ENCODE results near the gene MAPK4.
"Not testable (repeated sequence)": the region's sequence is repeated elsewhere in the genome, so short reads cannot be mapped to it uniquely, and the experiment has no call there.

The MAPK4 gene

DNA sequence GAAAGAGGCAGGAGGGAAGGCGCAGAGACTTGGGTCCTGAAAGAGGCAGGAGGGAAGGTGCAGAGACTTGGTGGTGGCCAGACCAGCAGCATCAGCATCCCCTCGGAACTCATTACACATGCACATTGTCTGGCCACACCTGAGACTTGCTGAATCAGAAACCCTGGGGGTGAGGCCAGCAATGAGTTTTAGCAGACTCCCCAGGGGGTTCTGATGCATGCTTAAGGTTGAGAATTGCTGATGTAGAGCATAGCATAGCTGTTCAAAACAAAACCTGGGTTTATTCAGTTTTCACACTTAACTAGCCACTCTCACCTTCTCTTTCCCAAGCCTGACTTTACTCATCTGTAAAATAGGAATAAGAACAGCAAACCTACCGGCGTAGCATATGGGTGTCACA lies 137.0 kb downstream of the MAPK4 start:
- Mint-ChIP-seq H3K9me3 (no peaks in the 10 kb centered on the region), H3K4me1 (no peaks in the 10 kb centered on the region), H3K36me3 (no peaks in the 10 kb centered on the region), H3K27ac (no peak overlapping the region), H3K4me3 (no peak overlapping the region)
- ATAC-seq (no peak), DNase-seq (ENCODE audit: low spot score in 2 of 2) (no peak)

DNA sequence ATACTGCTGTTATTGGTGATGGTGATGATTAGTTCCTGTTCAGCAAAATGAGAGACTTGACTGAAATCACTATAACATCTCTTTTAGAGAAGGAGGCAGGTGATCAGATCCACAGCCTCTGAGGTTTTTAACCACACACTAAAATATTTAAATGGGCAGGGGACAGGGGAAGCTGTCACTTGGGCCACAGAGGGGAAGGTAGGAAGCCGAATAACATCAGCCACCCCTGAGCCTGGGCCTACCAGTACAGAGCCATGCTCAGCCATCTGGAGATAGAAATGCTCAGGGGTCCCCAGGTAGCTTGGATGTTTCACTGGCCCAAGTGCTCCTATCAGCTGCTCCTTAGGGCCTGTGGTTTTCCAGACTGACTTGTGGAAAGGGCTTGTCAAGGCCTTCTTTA lies 137.6 kb downstream of the MAPK4 start:
- Mint-ChIP-seq H3K4me1 (no peaks in the 10 kb centered on the region), H3K9me3 (no peaks in the 10 kb centered on the region), H3K36me3 (no peaks in the 10 kb centered on the region), H3K4me3 (no peak overlapping the region), H3K27ac (no peak overlapping the region)
- ATAC-seq = no peak
- no peak for DNase-seq (ENCODE audit: low spot score in 2 of 2)

DNA sequence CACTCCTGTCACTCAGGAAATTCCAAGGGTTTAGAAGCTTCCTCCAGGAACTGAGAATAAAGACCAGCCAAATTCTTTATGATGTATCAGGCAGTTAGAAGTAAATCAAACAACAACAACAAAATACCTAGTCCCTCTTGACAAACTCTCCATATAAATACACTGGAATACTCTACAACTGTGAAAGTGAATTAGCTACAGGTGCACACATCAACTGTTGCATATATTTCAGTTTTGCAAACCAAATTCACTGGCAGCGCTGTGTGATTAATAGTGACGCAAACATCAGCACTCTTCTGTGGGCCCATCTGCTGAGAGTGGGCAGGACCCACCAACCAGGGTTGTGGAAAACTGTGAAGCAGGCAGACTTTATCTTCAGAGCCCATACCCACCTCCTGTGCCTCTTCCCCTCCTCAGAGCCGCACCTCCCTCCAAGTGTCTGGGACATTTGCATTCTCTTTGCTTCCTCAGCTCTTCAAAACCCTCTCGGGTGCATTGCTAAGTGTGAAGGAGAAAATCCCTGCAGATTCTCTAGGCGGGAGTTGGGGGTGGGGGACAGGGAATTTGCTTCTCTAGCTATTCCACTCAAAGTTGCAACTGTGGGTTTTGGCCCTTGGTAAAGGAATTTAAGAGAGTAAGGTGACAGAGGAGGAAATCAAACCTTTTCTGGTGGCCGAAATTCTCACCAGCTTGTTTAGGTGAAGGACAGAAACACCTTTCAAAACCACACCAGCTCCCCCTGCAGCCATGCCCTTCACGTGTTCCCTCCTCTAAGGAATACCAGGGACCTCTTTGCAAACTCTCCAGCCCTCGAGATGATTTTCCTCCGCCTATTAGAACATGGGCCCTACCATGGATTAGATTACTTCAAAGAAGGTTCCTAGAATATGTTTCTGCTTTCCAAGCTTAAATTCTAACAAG lies 140.6 kb downstream of the MAPK4 start:
- Mint-ChIP-seq H3K27ac (no peak overlapping the region), H3K9me3 (no peaks in the 10 kb centered on the region), H3K4me1 (no peaks in the 10 kb centered on the region), H3K36me3 (no peaks in the 10 kb centered on the region), H3K4me3 (no peak overlapping the region)
- ATAC-seq = no peak
- no peak for DNase-seq (ENCODE audit: low spot score in 2 of 2)

DNA sequence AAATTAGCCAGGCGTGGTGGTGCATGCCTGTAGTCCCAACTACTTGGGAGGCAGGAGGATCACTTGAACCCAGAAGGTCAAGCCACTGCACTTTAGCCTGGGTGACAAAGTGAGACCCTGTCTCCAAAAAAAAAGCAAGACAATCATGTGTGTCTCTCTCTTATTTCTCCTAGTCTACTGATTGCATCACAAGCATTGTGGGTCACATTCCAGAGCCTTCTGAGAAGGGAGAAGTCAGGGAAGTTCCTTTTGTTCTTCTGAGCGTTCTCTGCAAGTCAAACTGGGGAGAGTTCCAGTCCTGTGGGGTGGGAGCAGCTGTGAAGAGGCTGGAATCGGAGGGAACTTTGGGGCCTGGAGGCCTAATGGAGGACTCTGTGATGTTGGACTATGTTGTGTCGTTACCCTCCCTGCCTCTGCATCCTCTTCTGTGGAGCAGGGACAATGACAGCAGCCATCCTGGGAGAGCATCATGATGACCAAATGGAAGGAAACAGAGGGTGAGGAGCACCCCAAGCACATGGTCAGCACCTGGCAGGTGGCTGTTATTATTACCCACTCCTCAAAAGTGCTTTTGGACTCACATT lies 144.6 kb downstream of the MAPK4 start:
- no peak overlapping the region for H3K4me3 Mint-ChIP-seq
- DNase-seq (ENCODE audit: low spot score in 2 of 2) = no peak
- no peak for ATAC-seq
- no peak overlapping the region for H3K27ac Mint-ChIP-seq
- H3K36me3 Mint-ChIP-seq = no peaks in the 10 kb centered on the region
- no peaks in the 10 kb centered on the region for H3K9me3 Mint-ChIP-seq
- H3K4me1 Mint-ChIP-seq = no peaks in the 10 kb centered on the region

DNA sequence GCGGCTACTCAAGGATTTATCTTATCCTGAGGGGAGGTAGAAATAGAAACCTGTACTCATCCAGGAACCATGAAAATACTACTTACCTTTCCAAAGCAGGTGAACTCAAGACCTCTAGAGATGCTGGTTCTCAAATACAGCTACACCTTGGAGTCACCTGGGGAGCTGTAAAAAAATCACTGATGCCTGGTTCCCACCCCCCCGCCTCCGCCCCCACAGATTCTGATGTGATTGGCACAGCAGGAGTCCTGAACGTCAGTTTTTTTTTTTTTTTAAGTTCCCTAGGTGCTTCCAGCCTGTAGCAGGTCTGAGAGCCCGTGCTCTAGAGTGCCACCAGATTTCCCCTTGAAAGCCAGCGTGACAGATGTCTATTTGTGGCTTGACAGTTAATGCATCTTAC lies 146.3 kb downstream of the MAPK4 start:
- no peak for DNase-seq (ENCODE audit: low spot score in 2 of 2)
- H3K36me3 Mint-ChIP-seq = no peaks in the 10 kb centered on the region
- no peaks in the 10 kb centered on the region for H3K9me3 Mint-ChIP-seq
- H3K4me1 Mint-ChIP-seq = no peaks in the 10 kb centered on the region
- no peak for ATAC-seq
- H3K27ac Mint-ChIP-seq = no peak overlapping the region
- no peak overlapping the region for H3K4me3 Mint-ChIP-seq

DNA sequence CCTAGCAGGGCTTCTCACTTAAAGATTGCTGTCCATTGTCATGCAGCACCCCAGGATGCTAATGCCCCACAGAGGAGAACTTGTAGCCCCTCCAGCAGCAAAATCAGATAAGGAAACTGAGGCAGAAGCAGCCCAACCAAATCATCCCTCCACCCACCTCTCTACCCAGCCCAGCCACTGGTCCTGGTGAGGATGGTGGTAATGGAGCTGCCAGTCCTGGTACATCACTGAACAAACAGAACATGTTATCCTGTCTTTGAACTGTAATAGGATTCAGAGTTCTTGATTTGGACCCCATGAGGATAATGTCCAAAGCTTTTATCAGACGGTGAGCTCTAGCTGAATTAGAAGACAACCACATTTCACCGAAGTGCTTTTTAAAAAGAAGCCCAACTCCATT lies 146.8 kb downstream of the MAPK4 start:
- H3K4me1 Mint-ChIP-seq = no peaks in the 10 kb centered on the region
- ATAC-seq (no peak), DNase-seq (ENCODE audit: low spot score in 2 of 2) (no peak)
- no peak overlapping the region for H3K27ac Mint-ChIP-seq
- no peaks in the 10 kb centered on the region for H3K36me3 Mint-ChIP-seq
- no peaks in the 10 kb centered on the region for H3K9me3 Mint-ChIP-seq
- no peak overlapping the region for H3K4me3 Mint-ChIP-seq

DNA sequence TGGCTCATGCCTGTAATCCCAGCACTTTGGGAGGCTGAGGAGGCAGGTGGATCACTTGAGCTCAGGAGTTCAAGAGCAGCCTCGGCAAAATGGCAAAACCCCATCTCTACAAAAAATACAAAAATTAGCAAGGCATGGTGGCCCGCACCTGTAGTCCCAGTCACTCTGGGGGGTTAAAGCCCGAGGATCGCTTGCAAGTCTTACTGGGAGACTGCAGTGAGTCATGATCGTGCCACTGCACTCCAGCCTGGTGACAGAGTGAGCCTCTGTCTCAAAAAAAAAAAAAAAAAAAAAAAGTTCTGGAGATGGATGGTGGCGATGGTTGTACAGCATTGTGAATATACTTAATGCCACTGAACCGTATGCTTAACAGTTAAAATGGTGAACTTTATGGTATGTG lies 147.4 kb downstream of the MAPK4 start:
- not testable (repeated sequence) for H3K4me3 Mint-ChIP-seq, H3K9me3 Mint-ChIP-seq

DNA sequence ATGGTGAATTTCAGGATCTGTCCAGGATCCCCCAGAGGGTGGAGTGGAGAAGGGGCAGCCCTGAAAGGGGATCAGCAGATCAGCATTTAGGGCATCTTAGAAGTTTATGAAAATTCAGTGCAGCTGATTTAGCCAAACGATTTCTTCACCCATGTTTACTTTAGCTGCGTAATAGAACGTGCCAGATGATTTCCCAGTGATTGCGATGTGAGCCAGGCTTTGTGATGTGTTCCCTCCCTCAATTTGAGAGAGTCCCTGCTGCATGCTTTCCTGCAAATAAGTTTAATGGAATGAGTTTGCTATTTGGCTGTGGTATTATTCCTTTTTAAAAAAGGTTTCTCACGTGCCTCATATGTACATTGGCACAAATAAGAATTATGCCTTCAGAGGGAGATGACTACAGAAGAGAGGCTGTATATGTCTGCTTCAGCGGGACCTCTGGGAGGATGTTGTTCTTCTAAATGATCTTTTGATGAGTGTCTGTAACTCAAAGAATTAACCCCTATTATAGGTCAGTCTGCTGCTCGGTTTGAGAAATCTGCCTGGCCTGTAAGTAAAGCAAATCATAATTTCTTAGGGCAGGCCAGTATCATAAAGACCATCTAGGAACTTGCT lies 148.1 kb downstream of the MAPK4 start:
- H3K4me1 Mint-ChIP-seq = no peaks in the 10 kb centered on the region

More for the DNA sequence above, 147.4 kb downstream of the MAPK4 start:
- not testable (repeated sequence) for H3K36me3 Mint-ChIP-seq; H3K4me1 Mint-ChIP-seq; ATAC-seq; DNase-seq (ENCODE audit: low spot score in 2 of 2); H3K27ac Mint-ChIP-seq

DNA sequence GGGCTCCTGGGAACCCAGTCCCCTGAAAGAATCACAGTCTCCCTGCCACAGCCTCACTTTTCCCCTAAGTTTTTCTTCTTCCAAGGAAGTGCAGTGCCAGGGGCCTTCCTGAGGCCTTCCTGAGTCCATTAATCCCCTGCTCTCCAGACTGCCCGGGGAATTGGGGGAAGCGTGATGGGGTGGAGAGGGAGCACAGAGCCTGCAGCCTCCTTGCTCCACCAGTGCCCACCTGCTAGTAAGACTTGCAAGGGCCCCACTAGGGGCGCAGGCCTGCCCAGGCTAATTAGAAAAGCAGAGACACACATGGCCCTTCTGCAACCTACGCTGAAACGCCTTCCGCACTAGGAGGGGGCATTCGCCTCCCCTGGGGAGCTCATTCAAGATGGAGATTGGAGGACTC lies 149.3 kb downstream of the MAPK4 start:
- H3K4me3 Mint-ChIP-seq = no peak overlapping the region
- no peak overlapping the region for H3K27ac Mint-ChIP-seq
- H3K36me3 Mint-ChIP-seq = no peaks in the 10 kb centered on the region
- no peaks in the 10 kb centered on the region for H3K9me3 Mint-ChIP-seq
- ATAC-seq = no peak
- DNase-seq (ENCODE audit: low spot score in 2 of 2) = no peak
- H3K4me1 Mint-ChIP-seq = no peaks in the 10 kb centered on the region

More for the DNA sequence above, 148.1 kb downstream of the MAPK4 start:
- Mint-ChIP-seq H3K36me3 (no peaks in the 10 kb centered on the region), H3K27ac (no peak overlapping the region), H3K4me3 (no peak overlapping the region), H3K9me3 (no peaks in the 10 kb centered on the region)
- DNase-seq (ENCODE audit: low spot score in 2 of 2) (no peak), ATAC-seq (no peak)

DNA sequence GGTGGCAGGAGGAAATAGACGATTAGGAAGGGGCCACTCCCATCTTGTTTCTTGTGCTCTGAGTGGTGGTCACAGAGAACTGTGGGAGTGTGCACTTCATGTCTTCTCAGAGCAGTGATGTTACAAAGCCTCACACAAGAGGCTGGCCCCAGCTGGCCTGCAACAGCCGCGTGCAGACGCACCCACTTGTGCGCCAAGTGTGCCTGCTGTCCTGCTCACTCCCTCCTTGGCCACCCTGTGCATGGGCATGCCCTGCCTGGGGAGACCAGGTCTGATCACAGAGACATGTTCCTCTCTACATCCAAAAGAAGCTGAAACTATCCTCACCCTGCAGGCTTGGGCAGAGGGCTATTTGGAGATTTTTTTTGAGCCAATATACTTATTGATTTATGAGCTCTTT lies 151.5 kb downstream of the MAPK4 start:
- no peaks in the 10 kb centered on the region for H3K36me3 Mint-ChIP-seq
- H3K9me3 Mint-ChIP-seq = peaks cover 6% of the 10 kb centered on the region
- no peak overlapping the region for H3K4me3 Mint-ChIP-seq
- ATAC-seq (no peak), DNase-seq (ENCODE audit: low spot score in 2 of 2) (no peak)
- H3K4me1 Mint-ChIP-seq = no peaks in the 10 kb centered on the region
- H3K27ac Mint-ChIP-seq = no peak overlapping the region

DNA sequence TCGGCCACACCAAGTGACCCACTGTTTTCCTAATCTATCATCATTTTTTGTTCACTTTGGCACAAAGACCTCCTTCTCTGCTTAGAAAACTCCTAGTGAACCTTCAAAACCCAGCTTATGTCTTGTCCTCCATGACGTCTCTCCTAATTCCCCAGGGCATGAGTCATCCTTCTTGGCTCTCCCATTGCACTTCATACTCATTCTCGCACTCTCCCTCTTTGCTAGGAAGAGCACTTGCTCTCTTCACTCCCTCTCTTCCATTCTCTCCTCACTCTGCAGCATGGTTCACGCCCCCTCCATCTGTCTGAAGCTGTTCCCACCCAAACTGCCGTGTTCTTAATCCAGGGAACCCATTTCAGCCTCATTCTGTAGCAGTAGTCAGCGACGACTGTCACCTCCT lies 156.0 kb downstream of the MAPK4 start:
- Mint-ChIP-seq H3K27ac (no peak overlapping the region), H3K36me3 (no peaks in the 10 kb centered on the region), H3K4me1 (no peaks in the 10 kb centered on the region), H3K9me3 (peaks cover 6% of the 10 kb centered on the region), H3K4me3 (no peak overlapping the region)
- DNase-seq (ENCODE audit: low spot score in 2 of 2) (no peak), ATAC-seq (no peak)

DNA sequence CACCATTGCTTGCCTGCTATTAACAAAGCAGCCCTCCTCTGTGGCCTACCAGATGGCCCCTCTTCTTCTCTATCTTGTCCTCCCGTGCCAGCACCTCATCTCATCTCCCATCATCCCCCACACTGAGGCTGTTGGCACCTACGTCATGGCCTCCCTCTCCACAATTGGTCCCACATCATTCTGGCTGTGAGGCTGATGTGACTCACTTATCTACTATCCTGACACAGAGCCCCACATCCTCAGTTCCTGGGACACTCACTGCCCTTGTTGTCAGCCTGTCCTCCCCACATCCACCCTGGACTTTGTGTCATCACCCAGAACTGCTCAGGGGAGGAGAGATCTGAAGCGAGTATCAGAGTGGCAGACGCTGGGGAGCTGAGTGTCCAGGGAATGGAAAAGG lies 157.0 kb downstream of the MAPK4 start:
- H3K36me3 Mint-ChIP-seq = no peaks in the 10 kb centered on the region
- H3K4me3 Mint-ChIP-seq = no peak overlapping the region
- DNase-seq (ENCODE audit: low spot score in 2 of 2) = no peak
- no peak overlapping the region for H3K27ac Mint-ChIP-seq
- ATAC-seq = no peak
- H3K4me1 Mint-ChIP-seq = no peaks in the 10 kb centered on the region
- H3K9me3 Mint-ChIP-seq = peaks cover 6% of the 10 kb centered on the region

DNA sequence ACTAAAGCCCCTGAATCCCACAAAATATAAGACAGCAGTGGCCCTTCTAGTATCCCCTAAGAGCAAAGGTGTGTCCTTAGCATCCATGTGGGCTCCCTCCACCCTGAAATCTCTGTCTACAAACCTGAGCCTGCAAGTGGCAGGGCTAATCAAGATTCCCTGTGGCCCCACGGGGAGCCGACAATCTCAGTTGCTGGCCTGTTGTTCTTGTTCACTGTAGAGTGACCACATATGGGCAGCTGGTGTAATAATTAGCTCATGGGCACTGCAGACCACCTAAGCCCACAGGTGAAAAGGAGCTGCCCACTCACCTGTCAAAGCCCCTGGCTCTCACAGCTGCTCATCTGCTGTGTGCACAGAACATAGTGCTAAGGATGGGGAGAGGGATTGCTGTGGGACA lies 157.7 kb downstream of the MAPK4 start:
- Mint-ChIP-seq H3K36me3 (no peaks in the 10 kb centered on the region), H3K27ac (no peak overlapping the region), H3K4me3 (no peak overlapping the region), H3K9me3 (peaks cover 6% of the 10 kb centered on the region), H3K4me1 (no peaks in the 10 kb centered on the region)
- ATAC-seq (no peak), DNase-seq (ENCODE audit: low spot score in 2 of 2) (no peak)

DNA sequence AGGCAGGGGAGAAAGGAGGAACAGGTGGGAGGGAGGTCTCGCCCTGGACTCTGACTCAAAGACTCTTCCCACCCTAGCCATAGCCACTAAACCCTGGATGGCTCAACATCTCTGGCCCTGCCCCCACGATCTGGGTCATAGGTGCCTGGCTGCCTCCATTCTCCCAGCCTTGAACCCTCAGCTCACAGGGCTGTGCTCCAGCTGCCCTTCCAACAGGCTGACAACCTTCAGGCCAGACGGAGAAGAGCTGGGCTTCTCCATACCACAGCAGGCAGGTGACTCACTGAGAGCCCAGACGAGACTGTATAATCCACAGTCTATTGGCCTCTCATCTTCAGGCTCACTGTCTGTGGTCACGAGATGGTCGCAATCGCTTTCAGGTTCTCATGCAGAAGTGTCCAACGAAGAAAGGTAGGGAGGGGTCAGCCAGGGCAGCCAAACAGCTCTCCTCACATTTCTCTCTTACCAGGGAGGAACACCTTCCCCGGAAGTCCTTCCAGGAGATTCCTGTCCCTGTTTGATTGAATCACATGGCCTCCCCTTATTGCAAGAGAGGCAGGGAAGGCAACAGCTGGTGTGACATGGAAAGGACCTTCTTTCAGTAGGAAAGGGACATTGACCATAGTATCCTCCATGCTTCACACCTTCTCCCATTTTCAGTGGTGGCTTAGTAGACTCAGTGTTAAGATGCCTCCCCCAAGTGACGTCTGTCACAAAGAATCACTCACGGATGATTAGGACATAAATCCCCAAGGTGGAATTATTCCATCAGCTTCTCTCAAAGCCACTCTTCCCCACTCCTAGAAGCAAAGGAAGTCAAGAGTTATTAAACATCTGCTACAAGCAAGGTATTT lies 159.8 kb downstream of the MAPK4 start:
- no peak for DNase-seq (ENCODE audit: low spot score in 2 of 2)
- H3K4me1 Mint-ChIP-seq = no peaks in the 10 kb centered on the region
- H3K4me3 Mint-ChIP-seq = no peak overlapping the region
- no peak for ATAC-seq
- H3K9me3 Mint-ChIP-seq = peaks cover 6% of the 10 kb centered on the region
- H3K36me3 Mint-ChIP-seq = no peaks in the 10 kb centered on the region
- no peak overlapping the region for H3K27ac Mint-ChIP-seq

DNA sequence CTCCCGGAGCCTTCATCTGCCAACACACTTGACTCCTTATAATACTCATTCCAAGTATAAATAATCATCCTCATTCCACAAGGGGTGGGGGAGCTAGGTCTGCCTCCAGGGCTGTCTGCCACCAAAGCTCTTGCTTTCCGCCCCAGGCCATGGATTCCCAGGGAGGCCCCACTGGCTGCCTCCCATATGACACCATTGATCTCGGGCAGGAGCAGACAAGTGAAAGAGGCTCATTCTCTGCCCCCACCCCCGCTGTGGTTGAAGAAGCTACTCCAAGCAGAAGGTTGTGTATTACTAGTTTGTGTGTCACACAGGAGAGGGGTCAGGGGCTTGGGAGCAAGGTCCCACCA lies 160.4 kb downstream of the MAPK4 start:
- H3K27ac Mint-ChIP-seq = no peak overlapping the region
- H3K36me3 Mint-ChIP-seq = no peaks in the 10 kb centered on the region
- H3K4me3 Mint-ChIP-seq = no peak overlapping the region
- H3K9me3 Mint-ChIP-seq = peaks cover 6% of the 10 kb centered on the region
- no peak for DNase-seq (ENCODE audit: low spot score in 2 of 2)
- H3K4me1 Mint-ChIP-seq = no peaks in the 10 kb centered on the region
- no peak for ATAC-seq
